Stimulated activated CD4-positive, alpha-beta T cell treated with anti-CD3 and anti-CD28 coated beads, TNF-alpha, amount 100 ng/mL, for 4 hours (primary cell): ENCODE results near the gene VAMP4.
"Not testable (repeated sequence)": the region's sequence is repeated elsewhere in the genome, so short reads cannot be mapped to it uniquely, and the experiment has no call there.

Experiments used
- DNase-seq, 3 experiments: peaks; one replicate each; pipeline ENCODE4 v3.0.0-alpha.2; 2020; ENCODE audit warnings: low read depth in 3 of 3

Gene VAMP4

GRCh38 chr1:171751221-171751620 lies 9.4 kb upstream of the VAMP4 start:
- DNase-seq: no peak

- DNase-seq: no peak
Observed at GRCh38 chr1:171748651-171749050, 6.8 kb upstream of the VAMP4 start.

GRCh38 chr1:171744986-171745385 lies 3.1 kb upstream of the VAMP4 start:
- DNase-seq: no peak

- no peak for DNase-seq
Observed at GRCh38 chr1:171743081-171743870, 1.4 kb upstream of the VAMP4 start.

GRCh38 chr1:171742577-171742922 lies 685 bp upstream of the VAMP4 start:
- peak in 2 of 3 experiments; percentile 7 to 8 for DNase-seq

GRCh38 chr1:171740987-171741871 lies 636 bp downstream of the VAMP4 start:
- peak in 2 of 3 experiments; percentile 11 to 13 for DNase-seq

GRCh38 chr1:171740356-171740863 lies 1.5 kb downstream of the VAMP4 start:
- DNase-seq: no peak

GRCh38 chr1:171739656-171740055 lies 2.2 kb downstream of the VAMP4 start:
- no peak for DNase-seq

GRCh38 chr1:171738911-171739310 lies 3.0 kb downstream of the VAMP4 start:
- DNase-seq: no peak

- no peak for DNase-seq
Observed at GRCh38 chr1:171736196-171736595, 5.7 kb downstream of the VAMP4 start.

GRCh38 chr1:171730052-171730451 lies 11.8 kb downstream of the VAMP4 start:
- no peak for DNase-seq

- DNase-seq: no peak
Observed at GRCh38 chr1:171727778-171728177, 14.1 kb downstream of the VAMP4 start.

GRCh38 chr1:171723180-171723579 lies 18.7 kb downstream of the VAMP4 start:
- DNase-seq: not testable (repeated sequence)

- no peak for DNase-seq
Observed at GRCh38 chr1:171718848-171719247, 23.0 kb downstream of the VAMP4 start.

- no peak for DNase-seq
Observed at GRCh38 chr1:171718216-171718615, 23.6 kb downstream of the VAMP4 start.

- DNase-seq: no peak
Observed at GRCh38 chr1:171717062-171717718, 24.7 kb downstream of the VAMP4 start.

GRCh38 chr1:171716616-171717015 lies 25.2 kb downstream of the VAMP4 start:
- no peak for DNase-seq

GRCh38 chr1:171715813-171716251 lies 26.0 kb downstream of the VAMP4 start:
- no peak for DNase-seq

GRCh38 chr1:171712341-171712740 lies 29.5 kb downstream of the VAMP4 start:
- DNase-seq: no peak

- DNase-seq: no peak
Observed at GRCh38 chr1:171711643-171712042, 30.2 kb downstream of the VAMP4 start.

GRCh38 chr1:171707583-171707982 lies 34.3 kb downstream of the VAMP4 start:
- DNase-seq: no peak

- no peak for DNase-seq
Observed at GRCh38 chr1:171702598-171702997, 39.3 kb downstream of the VAMP4 start.
